CD8-positive, alpha-beta memory T cell (primary cell): ENCODE data around the gene QPCT. TPM values are rescaled to one million over a fixed set of nuclear protein-coding genes. Genes with fewer than 3 reads are reported as not detected.
A peak's percentile ranks its signal among the peaks of the same experiment; 100 is the strongest.
"Not testable (repeated sequence)": the region's sequence is repeated elsewhere in the genome, so short reads cannot be mapped to it uniquely, and the experiment has no call there.

ENCODE experiments used
- CTCF ChIA-PET: fragments of 350-600 bp; sonication (Branson Sonifier 250); formaldehyde crosslinking; loops from one replicate; lab custom pipeline; 2021; ENCODE audit warnings: antibody characterized with exemption; lab: Charles Lee
- POLR2A ChIA-PET: fragments of 350-600 bp; sonication (Branson Sonifier 250); formaldehyde crosslinking; loops from one replicate; lab custom pipeline; 2021; ENCODE audit warnings: antibody characterized with exemption; lab: Charles Lee
- DNase-seq, 5 donors: peaks; one replicate each; pipeline versions ENCODE4 v3.0.0 to v3.0.0-alpha.2; 2020 to 2022; ENCODE audit warnings: mixed read lengths in 1 of 5
- H3K27ac ChIP-seq: one replicate; pipeline ENCODE4 v1.7.0; 2013; ENCODE audit warnings: low read depth, mild to moderate bottlenecking, low read length, moderate library complexity
- H3K27me3 ChIP-seq: 2 replicates; pipeline ENCODE4 v1.7.0; 2013; ENCODE audit warnings: low read length, mild to moderate bottlenecking; ENCODE audit not compliant: insufficient read depth, poor library complexity, severe bottlenecking
- H3K36me3 ChIP-seq: 2 replicates; pipeline ENCODE4 v1.7.0; 2013; ENCODE audit warnings: mild to moderate bottlenecking, low read length, moderate library complexity; ENCODE audit not compliant: insufficient read depth
- H3K4me1 ChIP-seq: 2 replicates; pipeline ENCODE4 v1.7.0; 2013; ENCODE audit warnings: mild to moderate bottlenecking, low read length, moderate library complexity; ENCODE audit not compliant: insufficient read depth
- H3K4me3 ChIP-seq: 2 replicates; pipeline ENCODE4 v1.7.0; 2013; ENCODE audit warnings: mild to moderate bottlenecking, low read length
- H3K9me3 ChIP-seq: 2 replicates; pipeline ENCODE4 v1.7.0; 2013; ENCODE audit warnings: mild to moderate bottlenecking, low read length
- H3K27ac Mint-ChIP-seq, 8 donors: one replicate each; pipeline ENCODE4 v1.8.0; 2020 to 2021; ENCODE audit warnings: mixed read lengths in 8 of 8, mild to moderate bottlenecking in 6 of 8, inconsistent platforms in 3 of 8, moderate library complexity in 3 of 8
- H3K27me3 Mint-ChIP-seq, 2 donors: one replicate each; pipeline ENCODE4 v1.8.0; 2020 to 2021; ENCODE audit warnings: mixed read lengths in 2 of 2, mild to moderate bottlenecking in 1 of 2, moderate library complexity in 1 of 2
- H3K36me3 Mint-ChIP-seq, 3 donors: one replicate each; pipeline ENCODE4 v1.8.0; 2020 to 2021; ENCODE audit warnings: mixed read lengths in 3 of 3, inconsistent platforms in 1 of 3, mild to moderate bottlenecking in 1 of 3
- H3K4me1 Mint-ChIP-seq, 3 donors: one replicate each; pipeline ENCODE4 v1.8.0; 2020 to 2021; ENCODE audit warnings: mixed read lengths in 3 of 3, inconsistent platforms in 1 of 3, mild to moderate bottlenecking in 1 of 3
- H3K4me3 Mint-ChIP-seq, 7 donors: one replicate each; pipeline ENCODE4 v1.8.0; 2020 to 2021; ENCODE audit warnings: mixed read lengths in 7 of 7, mild to moderate bottlenecking in 6 of 7, moderate library complexity in 4 of 7, inconsistent platforms in 2 of 7
- H3K9me3 Mint-ChIP-seq, 5 donors: one replicate each; pipeline ENCODE4 v1.8.0; 2020 to 2022; ENCODE audit warnings: mixed read lengths in 5 of 5, mild to moderate bottlenecking in 3 of 5, moderate library complexity in 2 of 5, inconsistent platforms in 1 of 5
- polyA plus RNA-seq: library from polyadenylated mRNA; unstranded; fragments of 300-500 nt; fragmentation: Illumina TruSeq; gene quantifications from one replicate; pipeline ENCODE4 v1.2.3, GENCODE V29; 2021
- total RNA-seq, 2 experiments: library from RNA; stranded (reverse); gene quantifications; one replicate each; pipeline ENCODE4 v1.2.3, GENCODE V29; 2021

QPCT gene
- total RNA-seq (1 to 10 TPM; 3.9 to 4.2 TPM), polyA plus RNA-seq (0.26 TPM)

- Histone ChIP-seq H3K4me1 (peaks cover 10% of the 10 kb centered on the region), H3K36me3 (no peaks in the 10 kb centered on the region), H3K9me3 (no peaks in the 10 kb centered on the region), H3K4me3 (peak within 1 kb of the TSS; percentile 51), H3K27ac (peak within 1 kb of the TSS; percentile 2), H3K27me3 (peaks cover 4% of the 10 kb centered on the region)
- ChIA-PET POLR2A (no interaction called here), CTCF (interaction anchor here (1.0 kb wide), 1 partner anchor 22 kb away, joined by 3 read pairs; no protein-coding TSS in a partner anchor)
- peak within 1 kb of the TSS; percentile 79 to 91 (median 84) for H3K4me3 Mint-ChIP-seq
- no peaks in the 10 kb centered on the region for H3K9me3 Mint-ChIP-seq
- H3K27ac Mint-ChIP-seq, result peak within 1 kb of the TSS in 7 of 8 donors; percentile 61 to 96 (median 79)
- no peaks in the 10 kb centered on the region for H3K36me3 Mint-ChIP-seq
- H3K4me1 Mint-ChIP-seq, result peaks cover 7 to 25% (median 9%) of the 10 kb centered on the region in 3 donors
- DNase-seq, result peak; percentile 51 to 87 (median 64)
- peaks cover 8 to 9% of the 10 kb centered on the region in 2 donors for H3K27me3 Mint-ChIP-seq
Observed at GRCh38 chr2:37344453-37345361, at the start of gene QPCT. QPCT (plus strand) TSS chr2:37344630; CDS start chr2:37344732, 102 bp downstream.

- H3K9me3 Mint-ChIP-seq, H3K27me3 ChIP-seq, H3K4me3 Mint-ChIP-seq, CTCF ChIA-PET, H3K36me3 ChIP-seq, H3K27ac ChIP-seq, H3K9me3 ChIP-seq, DNase-seq, POLR2A ChIA-PET, H3K27me3 Mint-ChIP-seq, H3K4me1 ChIP-seq, H3K4me3 ChIP-seq: not testable (repeated sequence)
- peaks cover 15 to 21% (median 19%) of the 10 kb centered on the region in 3 donors for H3K4me1 Mint-ChIP-seq
- peaks cover 3 to 23% (median 13%) of the 10 kb centered on the region in 3 donors for H3K36me3 Mint-ChIP-seq
- peak overlapping the region in 1 of 8 donors; percentile 60 for H3K27ac Mint-ChIP-seq
Observed at GRCh38 chr2:37294858-37295257, 49.6 kb upstream of the QPCT start.

- peaks cover 15 to 25% (median 20%) of the 10 kb centered on the region in 3 donors for H3K4me1 Mint-ChIP-seq
- H3K4me3 Mint-ChIP-seq, result no peak overlapping the region
- POLR2A ChIA-PET, result no interaction called here
- H3K9me3 Mint-ChIP-seq, result no peaks in the 10 kb centered on the region
- Histone ChIP-seq H3K4me1 (no peaks in the 10 kb centered on the region), H3K4me3 (no peak overlapping the region), H3K36me3 (no peaks in the 10 kb centered on the region), H3K27ac (no peak overlapping the region), H3K9me3 (no peaks in the 10 kb centered on the region), H3K27me3 (no peaks in the 10 kb centered on the region)
- H3K27ac Mint-ChIP-seq, result peak overlapping the region in 2 of 8 donors; percentile 11 to 89
- H3K36me3 Mint-ChIP-seq, result peaks cover 3 to 17% (median 11%) of the 10 kb centered on the region in 3 donors
- peaks cover 0 to 2% of the 10 kb centered on the region in 2 donors for H3K27me3 Mint-ChIP-seq
- CTCF ChIA-PET, result no interaction called here
- DNase-seq, result no peak
Observed at GRCh38 chr2:37295469-37296073, 48.9 kb upstream of the QPCT start.

GRCh38 chr2:37297632-37298031 is 46.8 kb upstream of the QPCT start:
- CTCF ChIA-PET, result no interaction called here
- Histone ChIP-seq H3K27ac (no peak overlapping the region), H3K36me3 (no peaks in the 10 kb centered on the region), H3K4me1 (no peaks in the 10 kb centered on the region), H3K9me3 (no peaks in the 10 kb centered on the region), H3K4me3 (no peak overlapping the region), H3K27me3 (no peaks in the 10 kb centered on the region)
- POLR2A ChIA-PET, result no interaction called here
- Mint-ChIP-seq H3K4me3 (no peak overlapping the region), H3K27me3 (peaks cover 0 to 2% of the 10 kb centered on the region in 2 donors), H3K9me3 (no peaks in the 10 kb centered on the region), H3K27ac (no peak overlapping the region), H3K4me1 (peaks cover 20 to 42% (median 30%) of the 10 kb centered on the region in 3 donors), H3K36me3 (peaks cover 0 to 2% (median 2%) of the 10 kb centered on the region in 3 donors)
- no peak for DNase-seq

GRCh38 chr2:37300146-37300545 is 44.3 kb upstream of the QPCT start:
- Mint-ChIP-seq H3K9me3 (no peaks in the 10 kb centered on the region), H3K27ac (no peak overlapping the region), H3K4me3 (no peak overlapping the region), H3K4me1 (peaks cover 27 to 45% (median 34%) of the 10 kb centered on the region in 3 donors), H3K27me3 (peaks cover 0 to 2% of the 10 kb centered on the region in 2 donors), H3K36me3 (peaks cover 0 to 2% (median 0%) of the 10 kb centered on the region in 3 donors)
- POLR2A ChIA-PET, result no interaction called here
- H3K27me3 ChIP-seq, result no peaks in the 10 kb centered on the region
- CTCF ChIA-PET, result no interaction called here
- no peaks in the 10 kb centered on the region for H3K9me3 ChIP-seq
- no peaks in the 10 kb centered on the region for H3K4me1 ChIP-seq
- no peak overlapping the region for H3K27ac ChIP-seq
- no peak for DNase-seq
- no peak overlapping the region for H3K4me3 ChIP-seq
- no peaks in the 10 kb centered on the region for H3K36me3 ChIP-seq

GRCh38 chr2:37300578-37300977 is 43.9 kb upstream of the QPCT start:
- no peak overlapping the region for H3K4me3 ChIP-seq
- Mint-ChIP-seq H3K4me1 (peaks cover 28 to 45% (median 37%) of the 10 kb centered on the region in 3 donors), H3K36me3 (no peaks in the 10 kb centered on the region), H3K9me3 (no peaks in the 10 kb centered on the region), H3K27ac (no peak overlapping the region), H3K4me3 (no peak overlapping the region), H3K27me3 (peaks cover 0 to 2% of the 10 kb centered on the region in 2 donors)
- no peak for DNase-seq
- ChIA-PET CTCF (no interaction called here), POLR2A (no interaction called here)
- H3K9me3 ChIP-seq, result no peaks in the 10 kb centered on the region
- H3K36me3 ChIP-seq, result no peaks in the 10 kb centered on the region
- H3K27ac ChIP-seq, result no peak overlapping the region
- no peaks in the 10 kb centered on the region for H3K4me1 ChIP-seq
- no peaks in the 10 kb centered on the region for H3K27me3 ChIP-seq

- H3K27me3 ChIP-seq, result no peaks in the 10 kb centered on the region
- ChIA-PET POLR2A (no interaction called here), CTCF (no interaction called here)
- H3K9me3 Mint-ChIP-seq, result no peaks in the 10 kb centered on the region
- H3K36me3 ChIP-seq, result no peaks in the 10 kb centered on the region
- H3K4me3 Mint-ChIP-seq, result no peak overlapping the region
- no peaks in the 10 kb centered on the region for H3K4me1 ChIP-seq
- H3K4me3 ChIP-seq, result no peak overlapping the region
- H3K4me1 Mint-ChIP-seq, result peaks cover 32 to 46% (median 39%) of the 10 kb centered on the region in 3 donors
- no peaks in the 10 kb centered on the region for H3K9me3 ChIP-seq
- DNase-seq, result no peak
- no peak overlapping the region for H3K27ac ChIP-seq
- peak overlapping the region in 2 of 8 donors; percentile 12 to 14 for H3K27ac Mint-ChIP-seq
- peaks cover 0 to 2% of the 10 kb centered on the region in 2 donors for H3K27me3 Mint-ChIP-seq
- no peaks in the 10 kb centered on the region for H3K36me3 Mint-ChIP-seq
Observed at GRCh38 chr2:37301408-37301807, 43.0 kb upstream of the QPCT start.
